DOHH2 (cell line): ENCODE measurements around the gene ATP9B.

Experiments used
- H3F3A ChIP-seq: fragments of 200-600 bp; sonication (generic), shearing (Covaris generic); 2 replicates; pipeline ENCODE4 v1.6.0; 2016; ENCODE audit warnings: antibody characterized with exemption, mild to moderate bottlenecking; ENCODE audit not compliant: control insufficient read depth, insufficient read depth
- H3K27ac ChIP-seq: fragments of 200-600 bp; sonication (generic); 2 replicates; pipeline ENCODE4 v1.5.1; 2014; ENCODE audit warnings: low read depth, mild to moderate bottlenecking, low read length, moderate library complexity
- H3K27me3 ChIP-seq: fragments of 200-600 bp; sonication (generic); 2 replicates; pipeline ENCODE4 v1.6.1; 2014; ENCODE audit warnings: mild to moderate bottlenecking, low read length, mixed read lengths; ENCODE audit not compliant: control insufficient read depth
- H3K36me3 ChIP-seq: fragments of 200-600 bp; sonication (generic); 2 replicates; pipeline ENCODE4 v1.6.1; 2014; ENCODE audit warnings: mild to moderate bottlenecking, low read length, moderate library complexity, mixed read lengths; ENCODE audit not compliant: control insufficient read depth
- H3K4me1 ChIP-seq: fragments of 200-600 bp; sonication (generic); 2 replicates; pipeline ENCODE4 v1.6.1; 2014; ENCODE audit warnings: mild to moderate bottlenecking, low read length, mixed read lengths; ENCODE audit not compliant: control insufficient read depth
- H3K4me2 ChIP-seq: fragments of 200-600 bp; sonication (generic); 2 replicates; pipeline ENCODE4 v1.6.0; 2014; ENCODE audit warnings: mild to moderate bottlenecking, low read length, moderate library complexity
- H3K4me3 ChIP-seq: fragments of 200-600 bp; sonication (generic); 2 replicates; pipeline ENCODE4 v1.5.1; 2014; ENCODE audit warnings: mild to moderate bottlenecking, low read length, mixed read lengths
- H3K79me2 ChIP-seq: fragments of 200-600 bp; sonication (generic); 2 replicates; pipeline ENCODE4 v1.6.1; 2014; ENCODE audit warnings: mild to moderate bottlenecking, low read length, mixed read lengths; ENCODE audit not compliant: control insufficient read depth
- H3K9me2 ChIP-seq: fragments of 200-600 bp; sonication (generic); replicated peaks from 2 replicates; pipeline ENCODE4 v1.6.1; 2014; ENCODE audit warnings: mild to moderate bottlenecking, low read length, mixed read lengths; ENCODE audit not compliant: control insufficient read depth
- H3K9me3 ChIP-seq: fragments of 200-600 bp; sonication (generic); 2 replicates; pipeline ENCODE4 v1.6.1; 2014; ENCODE audit warnings: antibody characterized with exemption, low read length, mixed read lengths; ENCODE audit not compliant: control insufficient read depth, insufficient read depth
- H4K20me1 ChIP-seq: fragments of 200-600 bp; sonication (generic); 2 replicates; pipeline ENCODE4 v1.6.0; 2014; ENCODE audit warnings: low read depth, mild to moderate bottlenecking, antibody characterized with exemption, low read length, moderate library complexity; ENCODE audit not compliant: control insufficient read depth, insufficient read depth
- CTCF ChIP-seq: fragments of 200-600 bp; sonication (generic); IDR thresholded peaks from one replicate; pipeline ENCODE4 v1.5.1; 2014; ENCODE audit warnings: antibody characterized with exemption, mild to moderate bottlenecking, low read depth, low read length; ENCODE audit not compliant: poor library complexity, severe bottlenecking
- EZH2phosphoT487 ChIP-seq: fragments of 200-600 bp; sonication (generic); IDR thresholded peaks from 2 replicates; pipeline ENCODE4 v1.6.1; 2017; ENCODE audit warnings: borderline replicate concordance, mild to moderate bottlenecking, antibody characterized with exemption, low read length, moderate library complexity, mixed read lengths

ATP9B gene

GRCh38 chr18:79418642-79419041 is 349.4 kb downstream of the ATP9B start:
- TF ChIP-seq CTCF (no peak), EZH2phosphoT487 (no peak)
- no peak overlapping the region for H3K27ac ChIP-seq
- no peak overlapping the region for H3K4me3 ChIP-seq
- H3K9me3 ChIP-seq = no peaks in the 10 kb centered on the region
- no peaks in the 10 kb centered on the region for H4K20me1 ChIP-seq
- H3K4me1 ChIP-seq = no peaks in the 10 kb centered on the region
- peaks cover 59% of the 10 kb centered on the region for H3K79me2 ChIP-seq
- no peak overlapping the region for H3K4me2 ChIP-seq
- peaks cover 19% of the 10 kb centered on the region for H3K36me3 ChIP-seq
- no peaks in the 10 kb centered on the region for H3K9me2 ChIP-seq
- H3F3A ChIP-seq = no peaks in the 10 kb centered on the region
- no peaks in the 10 kb centered on the region for H3K27me3 ChIP-seq

GRCh38 chr18:79420033-79420745 is 351.0 kb downstream of the ATP9B start:
- H3K36me3 ChIP-seq = peaks cover 11% of the 10 kb centered on the region
- no peaks in the 10 kb centered on the region for H3F3A ChIP-seq
- H4K20me1 ChIP-seq = no peaks in the 10 kb centered on the region
- H3K27ac ChIP-seq = no peak overlapping the region
- H3K9me3 ChIP-seq = no peaks in the 10 kb centered on the region
- no peak overlapping the region for H3K4me3 ChIP-seq
- H3K79me2 ChIP-seq = peaks cover 51% of the 10 kb centered on the region
- H3K4me2 ChIP-seq = no peak overlapping the region
- no peaks in the 10 kb centered on the region for H3K9me2 ChIP-seq
- no peaks in the 10 kb centered on the region for H3K4me1 ChIP-seq
- TF ChIP-seq CTCF (no peak), EZH2phosphoT487 (no peak)
- no peaks in the 10 kb centered on the region for H3K27me3 ChIP-seq

GRCh38 chr18:79421275-79421857 is 352.2 kb downstream of the ATP9B start:
- Histone ChIP-seq H3K4me2 (no peak overlapping the region), H3K36me3 (peaks cover 15% of the 10 kb centered on the region), H3K79me2 (peaks cover 49% of the 10 kb centered on the region), H3K9me2 (no peaks in the 10 kb centered on the region), H3K4me3 (no peak overlapping the region), H4K20me1 (no peaks in the 10 kb centered on the region; the same call in 1 of the 2 replicates), H3K9me3 (no peaks in the 10 kb centered on the region), H3F3A (no peaks in the 10 kb centered on the region), H3K4me1 (no peaks in the 10 kb centered on the region), H3K27me3 (no peaks in the 10 kb centered on the region), H3K27ac (no peak overlapping the region)
- TF ChIP-seq CTCF (no peak), EZH2phosphoT487 (no peak)
